HG03175 (cell line): Measurements from ENCODE around the gene FGFR3.
A peak's percentile ranks its signal among the peaks of the same experiment; 100 is the strongest.
"Not testable (repeated sequence)": the region's sequence is repeated elsewhere in the genome, so short reads cannot be mapped to it uniquely, and the experiment has no call there.

ENCODE experiments used
- ATAC-seq: cut with Tn5 transposase; IDR thresholded peaks from one replicate; pipeline ENCODE4 v1.9.1; 2021; ENCODE audit warnings: mild to moderate bottlenecking, moderate library complexity; ENCODE audit not compliant: unreplicated experiment

Gene FGFR3

GRCh38 chr4:1815096-1815996, 22.3 kb downstream of the FGFR3 start:
- no peak for ATAC-seq

GRCh38 chr4:1815997-1816860, 23.1 kb downstream of the FGFR3 start:
- ATAC-seq: no peak

GRCh38 chr4:1819284-1819683, 26.2 kb downstream of the FGFR3 start:
- ATAC-seq: no peak

GRCh38 chr4:1819816-1820215, 26.7 kb downstream of the FGFR3 start:
- no peak for ATAC-seq

DNA sequence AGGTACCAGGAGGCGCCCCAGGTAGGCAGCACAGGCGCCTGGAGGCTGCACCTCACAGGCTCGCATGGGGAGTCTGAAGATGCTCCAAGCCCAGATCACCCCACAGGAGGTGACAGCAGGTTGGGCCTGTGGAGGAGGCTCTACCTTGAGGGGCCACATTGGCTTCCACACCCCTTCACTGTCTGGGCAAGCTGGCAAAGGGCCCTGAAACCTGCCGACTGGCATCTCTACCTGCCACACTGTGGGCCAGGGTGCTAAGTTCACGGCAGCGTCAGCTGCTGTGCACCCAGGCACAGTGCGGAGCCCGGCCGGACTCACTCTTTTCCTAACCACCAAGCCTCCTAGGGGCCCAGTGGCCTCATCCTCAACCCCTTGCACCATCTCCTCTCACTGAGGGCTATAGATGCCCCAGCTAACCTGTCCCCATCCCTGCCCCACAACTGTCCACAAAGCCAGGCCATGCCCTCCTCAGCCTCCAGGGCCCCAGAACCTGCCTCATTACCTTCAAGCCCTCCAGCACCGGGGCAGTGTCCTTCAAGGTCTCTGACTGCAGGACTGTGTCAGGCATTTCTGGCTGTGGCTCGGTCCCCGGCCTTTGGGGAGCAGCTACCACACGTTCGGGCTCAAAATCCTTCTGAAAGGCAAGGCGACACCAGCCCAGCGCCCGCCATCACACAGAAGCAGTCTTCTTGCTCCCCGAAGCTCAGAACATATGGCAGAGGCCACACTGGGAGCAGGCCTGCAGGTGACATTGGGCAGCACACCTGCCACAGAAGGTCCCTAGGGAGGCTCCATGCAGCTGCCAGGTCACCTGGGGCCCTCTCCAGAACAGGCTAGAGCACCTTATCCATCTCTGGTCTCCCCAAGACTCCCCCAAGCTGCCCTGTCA, 28.8 kb downstream of the FGFR3 start:
- no peak for ATAC-seq

- ATAC-seq: no peak
Measured at GRCh38 chr4:1822568-1823544, 29.8 kb downstream of the FGFR3 start.

- ATAC-seq: no peak
Measured at GRCh38 chr4:1823545-1823932, 30.4 kb downstream of the FGFR3 start.

DNA sequence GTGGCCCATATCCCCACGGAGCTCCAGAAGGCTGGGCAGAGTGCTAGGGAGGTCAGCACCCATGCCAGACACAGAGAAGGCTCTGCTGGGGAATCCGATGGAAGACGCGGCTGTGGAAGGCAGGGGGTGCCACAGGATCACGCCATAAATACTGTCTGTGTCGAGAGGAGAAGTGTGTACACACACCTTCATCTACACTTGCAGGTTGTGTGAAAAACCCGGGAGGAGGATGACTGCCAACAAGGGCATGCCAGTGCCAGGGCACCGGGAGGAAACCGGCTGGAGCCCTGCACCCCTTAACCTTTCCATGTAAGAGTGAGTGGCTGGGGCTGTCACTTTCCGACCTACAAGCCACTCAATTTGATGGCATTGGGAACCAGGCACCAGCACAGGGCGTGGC, 31.7 kb downstream of the FGFR3 start:
- ATAC-seq: no peak

DNA sequence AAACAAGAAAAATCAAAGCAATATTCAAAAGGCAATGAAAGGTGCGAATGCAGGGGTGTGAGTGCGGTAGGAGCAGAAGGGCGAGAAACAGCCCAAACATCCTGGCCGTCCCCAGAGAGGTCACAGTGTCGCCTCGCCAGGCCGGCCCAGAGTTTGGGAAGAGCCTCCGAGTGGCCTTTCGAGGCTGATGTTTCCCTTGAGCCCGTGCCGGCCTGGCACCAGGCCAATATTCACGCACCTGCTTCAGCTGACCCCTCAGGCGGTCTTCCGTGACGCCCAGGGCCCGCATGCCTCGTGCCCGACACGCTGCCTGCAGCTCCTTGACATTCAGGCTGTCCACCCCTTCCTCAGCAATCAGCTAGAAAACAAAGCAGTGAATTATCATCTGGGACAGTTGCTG, 32.2 kb downstream of the FGFR3 start:
- no peak for ATAC-seq

DNA sequence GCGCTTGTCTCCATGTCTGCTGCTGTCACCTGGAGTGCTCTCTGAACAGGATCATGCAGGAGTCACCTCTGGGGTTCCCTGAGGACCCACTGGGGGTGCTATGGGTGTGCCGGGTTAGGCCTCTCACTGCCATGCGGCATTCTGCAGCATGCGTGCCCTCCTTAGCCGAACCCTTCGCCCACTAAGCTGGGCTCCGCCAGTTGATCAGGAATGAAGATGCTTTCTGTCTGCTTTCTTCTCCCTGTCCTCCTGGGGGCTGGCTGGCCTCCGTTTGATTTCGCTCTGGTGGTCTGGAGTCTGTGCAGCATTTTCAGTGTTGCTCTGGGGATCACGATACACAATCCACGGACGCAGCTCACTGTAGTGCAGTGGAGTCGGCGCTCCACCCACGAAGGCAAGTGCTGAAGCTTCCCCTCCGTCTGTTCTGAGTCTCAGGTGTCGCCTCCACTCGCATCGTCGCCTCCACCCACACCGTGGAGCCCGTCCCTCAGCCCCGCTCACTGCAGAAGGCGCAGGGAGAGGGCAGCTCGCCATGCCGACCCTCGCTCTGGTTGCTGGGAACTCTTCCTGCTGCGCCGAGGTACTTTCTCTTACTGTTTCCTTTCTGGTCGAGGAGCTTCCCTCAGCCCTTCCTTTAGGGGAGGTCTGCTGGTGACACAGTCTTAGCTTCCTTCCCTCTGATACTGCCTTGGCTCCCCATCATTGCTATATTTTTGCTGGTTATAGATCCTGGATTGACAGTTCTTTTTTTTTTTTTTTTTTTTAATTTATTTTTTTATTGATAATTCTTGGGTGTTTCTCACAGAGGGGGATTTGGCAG, 33.6 kb downstream of the FGFR3 start:
- ATAC-seq: no peak

GRCh38 chr4:1830234-1830633, 37.1 kb downstream of the FGFR3 start:
- no peak for ATAC-seq

- no peak for ATAC-seq
Measured at GRCh38 chr4:1830642-1831228, 37.6 kb downstream of the FGFR3 start.

DNA sequence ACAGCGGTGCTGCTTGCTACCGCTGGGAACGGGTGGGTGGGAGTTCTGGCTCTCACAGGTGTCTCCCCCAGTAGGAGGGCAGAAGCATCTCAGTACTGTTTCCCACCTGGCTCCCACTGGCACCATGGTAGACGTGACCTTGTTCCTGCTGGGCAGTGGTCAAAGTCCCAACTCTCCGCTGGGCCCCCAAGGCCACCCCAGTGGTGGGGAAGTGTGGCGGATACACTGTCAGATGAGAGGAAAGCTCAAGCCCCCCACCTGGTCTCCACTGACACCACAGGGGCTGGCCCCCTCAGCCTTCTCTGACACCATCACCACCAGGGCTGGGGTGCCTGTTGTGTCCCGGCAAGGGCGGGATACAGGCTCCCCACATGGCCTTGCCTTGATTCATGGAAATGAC, 38.2 kb downstream of the FGFR3 start:
- no peak for ATAC-seq

DNA sequence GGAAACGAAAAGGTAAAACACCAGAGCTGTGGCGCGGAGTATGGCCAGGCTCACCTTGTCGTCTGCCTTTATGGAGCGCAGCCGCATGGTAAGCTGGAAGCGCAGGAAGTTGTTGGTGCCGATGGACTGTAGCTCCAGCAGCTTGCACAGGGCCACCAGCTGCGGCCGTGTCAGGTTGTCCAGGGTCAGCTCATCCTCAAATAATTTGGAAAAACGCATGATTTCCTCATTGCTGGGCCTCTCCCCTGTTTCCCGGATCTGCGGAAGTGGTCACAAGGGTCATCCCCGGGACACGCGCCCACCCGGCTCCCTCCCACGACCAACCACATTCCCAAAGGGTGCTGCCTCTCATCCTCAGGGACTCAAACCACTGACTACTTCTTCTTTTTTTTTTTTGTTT, 39.6 kb downstream of the FGFR3 start:
- ATAC-seq: no peak

- no peak for ATAC-seq
Measured at GRCh38 chr4:1833307-1834046, 40.4 kb downstream of the FGFR3 start.

- peak; percentile 65 for ATAC-seq
Measured at GRCh38 chr4:1834047-1834775, 41.1 kb downstream of the FGFR3 start.

- not testable (repeated sequence) for ATAC-seq
Measured at GRCh38 chr4:1835836-1836235, 42.7 kb downstream of the FGFR3 start.
